ENCODE measurements around the gene CHST3.
"Not testable (repeated sequence)": the region's sequence is repeated elsewhere in the genome, so short reads cannot be mapped to it uniquely, and the experiment has no call there.

The CHST3 gene

GRCh38 chr10:72026278-72027111 is 62.3 kb downstream of the CHST3 start:
- H3K4me3 ChIP-seq (ENCODE audit: low read length), result peak overlapping the region; percentile 11
- no peak overlapping the region for H3K9ac ChIP-seq (ENCODE audit: low read length)
- H3K27ac ChIP-seq (ENCODE audit: low read depth, low read length), result no peak overlapping the region
- H3K27me3 ChIP-seq (ENCODE audit: control insufficient read depth, insufficient read depth, low read length), result no peaks in the 10 kb centered on the region
- H3K4me1 ChIP-seq (ENCODE audit: control insufficient read depth, insufficient read depth, low read length), result peaks cover under 1% of the 10 kb centered on the region
- H3K36me3 ChIP-seq (ENCODE audit: control insufficient read depth, insufficient read depth, low read length), result no peaks in the 10 kb centered on the region

GRCh38 chr10:72027498-72027897 is 63.3 kb downstream of the CHST3 start:
- no peaks in the 10 kb centered on the region for H3K36me3 ChIP-seq (ENCODE audit: control insufficient read depth, insufficient read depth, low read length)
- no peaks in the 10 kb centered on the region for H3K4me1 ChIP-seq (ENCODE audit: control insufficient read depth, insufficient read depth, low read length)
- H3K27ac ChIP-seq (ENCODE audit: low read depth, low read length), result no peak overlapping the region
- H3K9ac ChIP-seq (ENCODE audit: low read length), result no peak overlapping the region
- H3K4me3 ChIP-seq (ENCODE audit: low read length), result no peak overlapping the region
- no peaks in the 10 kb centered on the region for H3K27me3 ChIP-seq (ENCODE audit: control insufficient read depth, insufficient read depth, low read length)

- no peaks in the 10 kb centered on the region for H3K36me3 ChIP-seq (ENCODE audit: control insufficient read depth, insufficient read depth, low read length)
- no peaks in the 10 kb centered on the region for H3K4me1 ChIP-seq (ENCODE audit: control insufficient read depth, insufficient read depth, low read length)
- H3K27me3 ChIP-seq (ENCODE audit: control insufficient read depth, insufficient read depth, low read length), result no peaks in the 10 kb centered on the region
- H3K4me3 ChIP-seq (ENCODE audit: low read length), result no peak overlapping the region
- no peak overlapping the region for H3K9ac ChIP-seq (ENCODE audit: low read length)
- no peak overlapping the region for H3K27ac ChIP-seq (ENCODE audit: low read depth, low read length)
These were observed 65.2 kb downstream of the CHST3 start for GRCh38 chr10:72029414-72029813.

- H3K4me1 ChIP-seq (ENCODE audit: control insufficient read depth, insufficient read depth, low read length), result no peaks in the 10 kb centered on the region
- no peak overlapping the region for H3K9ac ChIP-seq (ENCODE audit: low read length)
- H3K27me3 ChIP-seq (ENCODE audit: control insufficient read depth, insufficient read depth, low read length), result no peaks in the 10 kb centered on the region
- no peaks in the 10 kb centered on the region for H3K36me3 ChIP-seq (ENCODE audit: control insufficient read depth, insufficient read depth, low read length)
- H3K4me3 ChIP-seq (ENCODE audit: low read length), result no peak overlapping the region
- no peak overlapping the region for H3K27ac ChIP-seq (ENCODE audit: low read depth, low read length)
These were observed 66.8 kb downstream of the CHST3 start for GRCh38 chr10:72030762-72031543.

GRCh38 chr10:72031706-72032105 is 67.5 kb downstream of the CHST3 start:
- Histone ChIP-seq H3K27ac (ENCODE audit: low read depth, low read length) (no peak overlapping the region), H3K4me1 (ENCODE audit: control insufficient read depth, insufficient read depth, low read length) (no peaks in the 10 kb centered on the region), H3K9ac (ENCODE audit: low read length) (no peak overlapping the region)

GRCh38 chr10:72032409-72033162 is 68.4 kb downstream of the CHST3 start:
- H3K4me1 ChIP-seq (ENCODE audit: control insufficient read depth, insufficient read depth, low read length); H3K27me3 ChIP-seq (ENCODE audit: control insufficient read depth, insufficient read depth, low read length); H3K27ac ChIP-seq (ENCODE audit: low read depth, low read length); H3K36me3 ChIP-seq (ENCODE audit: control insufficient read depth, insufficient read depth, low read length); H3K4me3 ChIP-seq (ENCODE audit: low read length); H3K9ac ChIP-seq (ENCODE audit: low read length): not testable (repeated sequence)

More at GRCh38 chr10:72031706-72032105, 67.5 kb downstream of the CHST3 start:
- Histone ChIP-seq H3K27me3 (ENCODE audit: control insufficient read depth, insufficient read depth, low read length) (no peaks in the 10 kb centered on the region), H3K36me3 (ENCODE audit: control insufficient read depth, insufficient read depth, low read length) (no peaks in the 10 kb centered on the region), H3K4me3 (ENCODE audit: low read length) (no peak overlapping the region)

- H3K27me3 ChIP-seq (ENCODE audit: control insufficient read depth, insufficient read depth, low read length), result no peaks in the 10 kb centered on the region
- no peaks in the 10 kb centered on the region for H3K4me1 ChIP-seq (ENCODE audit: control insufficient read depth, insufficient read depth, low read length)
- H3K36me3 ChIP-seq (ENCODE audit: control insufficient read depth, insufficient read depth, low read length), result no peaks in the 10 kb centered on the region
- no peak overlapping the region for H3K4me3 ChIP-seq (ENCODE audit: low read length)
- H3K27ac ChIP-seq (ENCODE audit: low read depth, low read length), result no peak overlapping the region
- no peak overlapping the region for H3K9ac ChIP-seq (ENCODE audit: low read length)
These were observed 69.9 kb downstream of the CHST3 start for GRCh38 chr10:72034040-72034499.

GRCh38 chr10:72034761-72035160 is 70.6 kb downstream of the CHST3 start:
- Histone ChIP-seq H3K9ac (ENCODE audit: low read length) (no peak overlapping the region), H3K27ac (ENCODE audit: low read depth, low read length) (no peak overlapping the region), H3K4me1 (ENCODE audit: control insufficient read depth, insufficient read depth, low read length) (no peaks in the 10 kb centered on the region)

GRCh38 chr10:72035252-72035887 is 71.2 kb downstream of the CHST3 start:
- no peak overlapping the region for H3K9ac ChIP-seq (ENCODE audit: low read length)
- H3K27me3 ChIP-seq (ENCODE audit: control insufficient read depth, insufficient read depth, low read length), result no peaks in the 10 kb centered on the region
- no peak overlapping the region for H3K4me3 ChIP-seq (ENCODE audit: low read length)
- no peaks in the 10 kb centered on the region for H3K4me1 ChIP-seq (ENCODE audit: control insufficient read depth, insufficient read depth, low read length)
- H3K27ac ChIP-seq (ENCODE audit: low read depth, low read length), result no peak overlapping the region
- H3K36me3 ChIP-seq (ENCODE audit: control insufficient read depth, insufficient read depth, low read length), result no peaks in the 10 kb centered on the region

More at GRCh38 chr10:72034761-72035160, 70.6 kb downstream of the CHST3 start:
- Histone ChIP-seq H3K27me3 (ENCODE audit: control insufficient read depth, insufficient read depth, low read length) (no peaks in the 10 kb centered on the region), H3K36me3 (ENCODE audit: control insufficient read depth, insufficient read depth, low read length) (no peaks in the 10 kb centered on the region), H3K4me3 (ENCODE audit: low read length) (no peak overlapping the region)

- no peak overlapping the region for H3K27ac ChIP-seq (ENCODE audit: low read depth, low read length)
- H3K9ac ChIP-seq (ENCODE audit: low read length), result no peak overlapping the region
- no peaks in the 10 kb centered on the region for H3K27me3 ChIP-seq (ENCODE audit: control insufficient read depth, insufficient read depth, low read length)
- no peaks in the 10 kb centered on the region for H3K4me1 ChIP-seq (ENCODE audit: control insufficient read depth, insufficient read depth, low read length)
- no peaks in the 10 kb centered on the region for H3K36me3 ChIP-seq (ENCODE audit: control insufficient read depth, insufficient read depth, low read length)
- H3K4me3 ChIP-seq (ENCODE audit: low read length), result no peak overlapping the region
These were observed 73.1 kb downstream of the CHST3 start for GRCh38 chr10:72037266-72037665.

GRCh38 chr10:72037811-72038210 is 73.6 kb downstream of the CHST3 start:
- Histone ChIP-seq H3K4me1 (ENCODE audit: control insufficient read depth, insufficient read depth, low read length) (no peaks in the 10 kb centered on the region), H3K27me3 (ENCODE audit: control insufficient read depth, insufficient read depth, low read length) (no peaks in the 10 kb centered on the region), H3K36me3 (ENCODE audit: control insufficient read depth, insufficient read depth, low read length) (no peaks in the 10 kb centered on the region), H3K4me3 (ENCODE audit: low read length) (no peak overlapping the region), H3K27ac (ENCODE audit: low read depth, low read length) (no peak overlapping the region), H3K9ac (ENCODE audit: low read length) (no peak overlapping the region)

Data from rectal smooth muscle tissue (tissue), 1 donor.